GM18511 (cell line): Measurements from ENCODE around the gene CCDC192.

Source experiments
- ATAC-seq: cut with Tn5 transposase; IDR thresholded peaks from one replicate; pipeline ENCODE4 v1.9.1; 2021; ENCODE audit warnings: mild to moderate bottlenecking, moderate library complexity; ENCODE audit not compliant: unreplicated experiment

The CCDC192 gene

DNA sequence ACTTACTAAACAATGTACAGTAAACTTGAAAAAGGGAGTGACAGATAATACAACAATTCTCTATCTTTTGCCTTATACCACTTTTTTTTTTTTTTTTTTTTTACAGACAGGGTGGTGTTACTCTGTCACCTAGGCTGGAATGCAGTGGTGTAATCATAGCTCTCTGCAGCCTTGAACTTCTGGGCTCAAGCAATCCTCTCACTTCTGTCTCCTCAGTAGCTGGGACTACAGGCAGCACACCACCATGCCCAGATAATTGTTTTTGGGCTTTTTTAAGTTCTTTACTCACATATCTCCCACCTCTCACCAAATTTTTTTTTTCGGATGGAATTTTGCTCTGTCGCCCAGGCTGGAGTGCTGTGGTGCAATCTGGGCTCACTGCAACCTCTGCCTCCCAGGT lies 208.4 kb downstream of the CCDC192 start:
- ATAC-seq = no peak

DNA sequence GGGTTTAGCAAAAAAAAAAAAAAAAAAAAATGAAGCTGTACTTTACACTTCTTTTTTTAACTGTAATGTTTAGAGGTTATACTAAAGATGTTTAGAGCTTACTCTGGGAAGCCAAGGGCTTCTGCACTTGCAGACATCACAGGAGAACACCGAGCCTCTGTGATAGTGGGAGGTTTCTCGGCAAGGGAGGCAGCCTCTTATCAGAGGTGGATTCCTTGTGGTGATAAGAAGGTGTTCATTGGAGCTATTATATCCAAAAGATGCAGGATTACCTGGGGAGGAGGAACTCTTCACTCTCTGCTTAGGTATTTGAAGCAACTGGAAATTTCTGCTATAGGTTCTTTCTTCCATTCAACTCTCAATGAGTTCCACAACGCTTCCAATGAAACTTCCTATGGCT lies 209.2 kb downstream of the CCDC192 start:
- ATAC-seq = no peak

GRCh38 chr5:127916885-127917573 lies 213.8 kb downstream of the CCDC192 start:
- ATAC-seq = peak; percentile 58

DNA sequence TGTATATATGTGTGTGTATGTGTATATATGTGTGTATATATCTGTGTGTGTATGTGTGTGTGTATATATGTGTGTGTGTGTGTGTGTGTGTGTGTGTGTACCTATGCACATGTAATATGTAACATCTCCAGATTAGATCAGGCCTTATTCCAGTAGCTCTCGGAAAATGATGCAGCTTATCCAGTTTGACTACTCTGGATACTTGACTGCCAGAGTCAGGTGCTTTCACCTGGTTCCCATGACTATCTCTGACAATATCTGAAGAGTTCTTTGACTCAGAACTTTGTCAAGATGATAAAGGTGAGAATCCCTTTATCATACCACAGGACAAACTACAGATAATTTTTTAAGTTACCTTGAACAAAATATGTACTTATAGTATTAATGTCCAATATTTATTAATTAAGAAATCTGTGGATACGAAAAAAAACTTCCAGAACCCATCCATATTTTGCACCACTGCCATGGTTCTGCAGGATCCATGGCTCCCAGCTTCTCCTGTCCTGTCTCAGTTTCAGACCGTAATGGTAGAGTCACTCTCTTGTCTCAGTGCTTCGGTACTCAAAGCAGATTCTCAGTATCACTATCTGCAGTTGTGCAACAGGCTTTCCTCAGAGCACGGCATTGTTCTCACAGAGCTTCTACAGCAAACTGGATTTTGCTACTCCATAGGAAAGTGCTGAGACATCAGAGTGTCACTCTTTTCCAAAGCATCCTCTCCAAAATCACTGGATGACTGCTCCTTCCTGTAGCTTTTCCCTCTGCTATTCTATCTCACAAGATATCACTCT lies 216.0 kb downstream of the CCDC192 start:
- no peak for ATAC-seq

DNA sequence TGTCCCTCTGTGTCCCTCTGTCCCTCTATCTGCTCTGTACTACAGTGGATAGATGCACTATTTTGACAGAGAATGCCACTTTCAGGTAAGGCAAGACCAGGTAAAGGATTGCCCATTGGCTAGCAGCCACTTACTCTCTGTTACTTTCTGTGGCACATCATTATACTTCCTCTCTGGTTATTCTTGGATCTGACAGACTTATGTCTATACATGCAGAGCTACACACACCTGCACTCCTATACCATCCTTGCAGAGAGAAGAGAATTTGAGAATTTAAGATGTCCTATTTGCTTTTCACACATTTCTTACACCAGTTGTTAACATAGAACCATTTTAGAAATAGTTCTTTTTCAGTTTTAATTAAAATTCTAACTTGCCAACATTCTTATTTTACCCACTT lies 216.6 kb downstream of the CCDC192 start:
- ATAC-seq = no peak

DNA sequence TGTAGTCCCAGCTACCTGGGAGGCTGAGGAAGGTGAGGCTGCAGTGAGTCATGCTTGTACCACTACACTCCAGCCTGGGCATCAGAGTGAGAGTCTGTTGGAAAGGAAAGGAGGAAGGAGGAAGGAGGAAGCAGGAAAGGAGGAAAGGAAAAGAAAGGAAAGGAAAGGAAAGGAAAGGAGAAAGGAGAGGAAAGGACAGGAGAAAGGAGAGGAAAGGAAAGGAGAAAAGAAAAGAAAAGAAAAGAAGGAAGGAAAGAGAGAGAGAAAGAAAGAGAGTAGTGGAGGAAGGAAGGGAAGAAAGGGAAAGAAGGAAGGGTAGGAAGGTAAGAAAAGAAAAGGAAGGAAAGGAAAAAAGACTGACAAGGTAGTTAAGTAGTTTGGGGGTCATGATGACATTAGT lies 217.7 kb downstream of the CCDC192 start:
- no peak for ATAC-seq

GRCh38 chr5:127922603-127923002 lies 219.4 kb downstream of the CCDC192 start:
- no peak for ATAC-seq

DNA sequence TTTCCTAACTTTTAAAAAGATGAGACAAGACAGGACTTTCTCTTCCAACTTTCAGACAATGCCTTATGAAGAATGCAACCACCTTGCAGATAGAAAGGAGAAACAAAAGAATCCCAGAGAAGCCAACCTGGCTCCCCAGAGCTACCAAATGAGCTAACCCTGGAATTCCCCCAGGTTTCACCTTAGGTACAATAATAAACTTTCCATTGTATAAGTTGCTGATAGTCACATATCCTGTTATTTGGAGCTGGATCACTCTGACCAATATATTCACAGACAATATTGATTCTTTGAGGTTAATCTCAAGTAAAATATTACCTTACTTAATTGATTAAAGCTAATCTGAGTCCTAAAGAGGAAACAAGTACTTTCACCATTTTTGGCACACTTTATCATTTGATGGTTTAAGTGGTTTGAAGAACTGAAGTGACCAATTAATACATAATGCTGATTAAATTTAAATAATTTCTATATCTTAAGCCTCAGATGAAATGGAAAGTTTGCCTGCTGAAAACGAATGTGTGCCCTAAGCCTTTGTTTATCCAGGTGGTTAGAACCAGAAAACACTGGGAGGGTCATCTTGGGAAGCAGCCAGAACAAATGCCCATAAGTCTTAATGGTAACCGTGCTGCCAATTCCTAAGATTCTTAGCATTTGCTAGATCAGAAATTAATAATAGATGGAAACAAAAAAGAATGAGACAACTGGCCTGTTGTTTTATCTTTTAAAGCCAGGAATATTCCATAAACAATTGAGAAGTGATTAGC lies 220.8 kb downstream of the CCDC192 start:
- no peak for ATAC-seq

- no peak for ATAC-seq
These were observed 221.4 kb downstream of the CCDC192 start for GRCh38 chr5:127924606-127925005.

GRCh38 chr5:127925916-127926315 lies 222.7 kb downstream of the CCDC192 start:
- ATAC-seq = no peak

DNA sequence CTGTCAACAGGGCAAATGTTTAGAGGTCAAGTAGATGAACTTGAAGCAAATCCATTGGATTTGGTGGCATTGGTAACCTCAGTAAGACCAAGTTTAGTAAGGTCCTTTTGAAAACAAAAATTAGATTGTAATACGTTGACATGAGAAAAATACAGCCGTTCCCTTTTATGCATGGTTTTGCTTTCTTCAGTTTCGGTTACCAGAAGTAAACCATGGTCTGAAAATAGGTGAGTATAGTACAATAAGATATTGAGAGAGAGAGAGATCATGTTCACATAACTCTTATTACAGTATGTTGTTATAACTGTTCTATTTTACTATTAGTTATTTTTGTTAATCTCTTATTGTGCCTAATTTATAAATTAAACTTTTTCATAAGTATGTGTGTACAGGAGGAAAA lies 223.8 kb downstream of the CCDC192 start:
- no peak for ATAC-seq

GRCh38 chr5:127928053-127928452 lies 224.9 kb downstream of the CCDC192 start:
- no peak for ATAC-seq

- no peak for ATAC-seq
These were observed 227.1 kb downstream of the CCDC192 start for GRCh38 chr5:127930311-127930710.

- no peak for ATAC-seq
These were observed 228.2 kb downstream of the CCDC192 start for GRCh38 chr5:127931396-127931795.

- ATAC-seq = no peak
These were observed 230.2 kb downstream of the CCDC192 start for GRCh38 chr5:127933348-127933747.

- ATAC-seq = no peak
These were observed 231.6 kb downstream of the CCDC192 start for GRCh38 chr5:127934791-127935256.

GRCh38 chr5:127935398-127935797 lies 232.2 kb downstream of the CCDC192 start:
- ATAC-seq = no peak

GRCh38 chr5:127936439-127936972 lies 233.3 kb downstream of the CCDC192 start:
- ATAC-seq = no peak

DNA sequence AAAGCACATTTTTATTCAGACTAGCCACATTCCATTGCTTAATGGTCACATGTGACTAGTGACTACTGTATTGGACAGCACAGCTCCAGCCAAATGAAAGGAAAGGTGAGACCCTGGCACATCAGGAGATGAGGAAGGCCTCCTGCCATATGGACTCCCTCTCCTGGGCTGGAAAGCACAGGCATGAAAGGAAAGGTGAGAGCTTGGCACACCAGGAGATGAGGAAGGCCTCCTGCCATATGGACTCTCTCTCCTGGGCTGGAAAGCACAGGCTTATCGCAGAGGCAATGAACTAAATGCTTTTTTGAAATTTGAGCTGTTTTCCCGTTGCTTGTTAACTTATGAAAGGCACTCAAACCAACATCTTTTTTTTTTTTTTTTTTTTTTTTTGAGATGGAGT lies 235.6 kb downstream of the CCDC192 start:
- ATAC-seq = no peak

DNA sequence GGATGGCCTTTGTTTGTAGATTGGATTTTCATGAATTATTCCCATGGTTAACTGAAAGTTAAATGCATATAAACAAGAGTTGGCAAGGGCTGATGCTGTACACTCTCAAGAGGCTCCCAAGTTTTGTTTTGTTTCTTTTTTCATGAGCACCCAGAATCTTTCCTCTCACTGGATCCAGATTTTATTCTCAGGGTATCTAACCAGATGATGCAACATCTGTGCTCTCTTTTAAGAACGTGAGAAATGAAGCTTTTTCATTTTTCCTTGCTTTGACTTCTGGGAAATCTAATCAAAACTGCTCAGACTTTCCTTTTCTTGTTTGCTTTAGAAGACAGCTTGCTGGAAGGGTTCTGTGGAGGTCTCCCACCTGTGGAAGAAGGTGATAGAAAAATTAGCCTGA lies 237.7 kb downstream of the CCDC192 start:
- no peak for ATAC-seq

DNA sequence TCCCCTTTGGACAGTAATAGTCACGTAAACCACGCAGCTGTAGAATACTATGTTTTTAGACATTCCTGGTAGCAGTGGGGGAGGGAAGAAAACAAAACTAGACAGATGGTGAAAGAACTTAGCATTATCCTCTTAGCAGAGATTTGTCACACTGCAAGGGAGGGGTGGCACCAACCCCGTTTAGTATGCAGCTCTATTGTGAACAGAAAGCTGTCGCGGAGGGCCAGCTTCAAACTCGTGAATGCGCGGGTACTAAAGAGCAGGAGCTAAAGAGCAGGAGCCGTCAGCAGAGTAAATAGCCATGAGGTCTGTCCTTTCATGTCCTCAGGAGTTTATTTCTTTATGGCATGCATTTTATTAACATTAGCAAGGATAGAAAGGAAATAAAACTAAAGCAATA lies 238.5 kb downstream of the CCDC192 start:
- ATAC-seq = no peak
